Ovary (tissue), 3 donors: ENCODE results near the gene CCL5.

Experiments used
- EP300 ChIP-seq: sonication (generic); formaldehyde crosslinking; IDR thresholded peaks from one replicate; pipeline ENCODE4 v1.6.1; 2017; ENCODE audit warnings: antibody characterized with exemption
- TF ChIP-seq, protein P1 (sequence below), 3 donors: fragments of 450-650 bp in 2 of 3; fragments of 200-600 bp in 1 of 3; IDR thresholded peaks; one replicate each; pipeline versions ENCODE4 v1.5.1 to v1.8.0; 2016 to 2022; ENCODE audit warnings: antibody characterized with exemption in 3 of 3, mild to moderate bottlenecking in 1 of 3
- donor health status: DM: no; HTN: no; CAD: no.

GRCh38 chr17:35867574-35867973, 12.6 kb downstream of the CCL5 start:
- TF ChIP-seq, protein P1, sequence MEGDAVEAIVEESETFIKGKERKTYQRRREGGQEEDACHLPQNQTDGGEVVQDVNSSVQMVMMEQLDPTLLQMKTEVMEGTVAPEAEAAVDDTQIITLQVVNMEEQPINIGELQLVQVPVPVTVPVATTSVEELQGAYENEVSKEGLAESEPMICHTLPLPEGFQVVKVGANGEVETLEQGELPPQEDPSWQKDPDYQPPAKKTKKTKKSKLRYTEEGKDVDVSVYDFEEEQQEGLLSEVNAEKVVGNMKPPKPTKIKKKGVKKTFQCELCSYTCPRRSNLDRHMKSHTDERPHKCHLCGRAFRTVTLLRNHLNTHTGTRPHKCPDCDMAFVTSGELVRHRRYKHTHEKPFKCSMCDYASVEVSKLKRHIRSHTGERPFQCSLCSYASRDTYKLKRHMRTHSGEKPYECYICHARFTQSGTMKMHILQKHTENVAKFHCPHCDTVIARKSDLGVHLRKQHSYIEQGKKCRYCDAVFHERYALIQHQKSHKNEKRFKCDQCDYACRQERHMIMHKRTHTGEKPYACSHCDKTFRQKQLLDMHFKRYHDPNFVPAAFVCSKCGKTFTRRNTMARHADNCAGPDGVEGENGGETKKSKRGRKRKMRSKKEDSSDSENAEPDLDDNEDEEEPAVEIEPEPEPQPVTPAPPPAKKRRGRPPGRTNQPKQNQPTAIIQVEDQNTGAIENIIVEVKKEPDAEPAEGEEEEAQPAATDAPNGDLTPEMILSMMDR (IDR thresholded peaks at IDR 0.05): no peak
- TF ChIP-seq EP300: no peak
